MV-4-11 (cell line): ENCODE data around the gene RPL37A.

ENCODE experiments used
- DNase-seq: peaks from one replicate; lab custom pipeline; 2025; lab: John Stamatoyannopoulos, UW

The RPL37A gene

DNA sequence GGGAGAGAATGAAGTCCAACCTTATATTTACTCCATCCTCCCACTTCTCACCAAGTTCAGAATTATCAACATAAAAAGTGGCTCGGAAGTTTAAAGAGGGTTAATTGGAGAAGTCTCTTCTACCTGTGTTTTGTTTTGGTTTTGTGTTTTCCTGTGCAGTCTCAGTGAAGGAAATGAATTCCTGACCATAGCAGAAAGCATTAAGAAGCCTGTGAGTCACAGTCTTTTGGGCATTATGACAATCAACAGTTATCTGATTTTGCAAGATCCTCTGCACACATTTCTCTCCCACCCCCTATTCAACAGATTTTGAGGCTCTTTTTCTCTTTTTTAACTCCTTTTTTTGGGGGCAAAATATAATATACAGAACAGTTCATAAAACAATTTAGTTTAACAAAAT lies 8.6 kb upstream of the RPL37A start:
- peak; percentile 78 for DNase-seq

DNA sequence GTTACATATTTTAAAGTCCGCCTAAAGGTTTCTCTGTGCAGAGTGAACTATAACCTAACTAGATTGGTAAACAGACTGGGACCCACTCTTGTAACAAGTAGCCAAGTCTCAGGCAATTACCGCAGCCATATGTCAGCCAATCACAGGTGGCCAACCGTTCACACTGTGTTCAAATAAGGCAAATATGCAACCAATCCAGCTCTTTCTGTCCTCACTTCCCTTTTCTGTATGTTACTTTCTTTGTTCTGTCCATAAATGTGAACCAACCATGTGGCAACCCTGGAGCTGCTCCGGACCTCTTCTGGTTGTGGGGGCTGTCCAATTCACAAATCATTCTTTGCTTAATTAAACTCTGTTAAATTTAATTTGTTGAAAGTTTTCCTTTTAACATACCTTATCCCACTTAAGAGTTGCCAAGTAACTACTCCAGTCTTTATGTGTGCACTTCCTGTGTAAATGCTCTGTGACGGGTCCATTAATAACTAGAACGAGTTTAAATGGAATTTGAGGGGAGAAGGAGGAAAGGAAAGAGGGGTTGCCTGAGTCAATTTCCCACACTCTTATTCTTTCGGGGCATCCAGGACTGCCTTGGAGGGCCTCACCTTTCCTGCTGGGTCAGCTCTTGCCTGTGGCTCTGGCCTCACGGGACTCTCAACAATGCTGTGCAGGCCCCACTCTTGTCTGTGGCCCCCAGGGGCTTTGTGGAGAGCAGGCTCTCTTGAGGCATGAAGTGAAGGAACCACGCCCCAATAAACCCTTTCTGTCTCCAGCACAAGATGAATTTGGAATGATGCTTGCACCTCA lies 6.6 kb upstream of the RPL37A start:
- peak; percentile 89 for DNase-seq

DNA sequence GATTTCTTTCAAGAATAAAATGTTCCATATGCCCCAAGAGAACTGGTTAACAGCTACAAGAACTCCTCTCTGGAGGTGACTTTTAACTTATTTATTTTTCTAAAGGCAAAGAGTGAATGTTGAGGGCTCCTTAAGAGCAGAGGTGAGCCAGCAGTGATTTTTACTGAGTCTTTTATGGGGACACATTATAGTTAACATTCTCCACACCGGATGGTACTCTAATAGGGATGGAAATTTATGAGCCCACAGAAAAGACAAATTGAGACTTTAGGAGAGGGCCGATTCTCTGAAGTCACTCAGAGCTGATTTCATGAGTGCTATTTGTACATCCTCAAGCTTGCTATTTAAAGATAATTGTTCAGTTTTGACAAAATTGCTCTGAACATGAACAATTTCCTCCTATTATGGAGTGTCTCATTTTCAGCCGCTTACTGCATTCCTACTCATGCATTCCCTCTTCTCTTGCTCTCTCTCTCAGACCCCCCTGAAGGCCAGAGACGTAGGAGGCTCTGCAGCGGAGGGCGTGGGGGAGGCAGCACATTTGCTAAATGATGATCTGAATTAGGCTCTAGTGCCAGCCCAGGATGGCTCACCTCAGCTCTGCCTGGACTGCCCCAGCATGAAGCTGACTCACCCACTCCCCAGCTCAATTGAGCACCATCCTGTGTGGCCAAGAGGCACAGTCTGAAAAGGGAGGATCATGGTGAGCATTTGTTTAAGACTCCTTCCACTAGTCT lies 5.9 kb upstream of the RPL37A start:
- no peak for DNase-seq

DNA sequence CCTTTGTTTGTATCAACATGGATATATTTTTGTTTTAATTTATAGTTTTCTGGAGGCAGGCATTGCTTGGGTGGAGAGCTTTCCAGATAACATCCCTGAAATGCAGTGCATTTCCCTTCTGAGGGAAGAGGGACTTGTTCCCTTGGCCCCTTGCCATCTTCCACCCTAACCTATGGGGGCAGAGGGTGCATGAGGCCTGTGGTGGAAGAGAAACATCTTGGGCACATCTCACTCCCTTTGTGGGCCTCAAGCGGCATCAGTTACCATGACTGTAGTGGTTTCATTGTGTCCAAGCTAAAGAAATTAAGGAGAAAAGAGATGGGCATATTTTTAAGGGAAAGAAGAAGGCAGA lies 5.3 kb upstream of the RPL37A start:
- no peak for DNase-seq

DNA sequence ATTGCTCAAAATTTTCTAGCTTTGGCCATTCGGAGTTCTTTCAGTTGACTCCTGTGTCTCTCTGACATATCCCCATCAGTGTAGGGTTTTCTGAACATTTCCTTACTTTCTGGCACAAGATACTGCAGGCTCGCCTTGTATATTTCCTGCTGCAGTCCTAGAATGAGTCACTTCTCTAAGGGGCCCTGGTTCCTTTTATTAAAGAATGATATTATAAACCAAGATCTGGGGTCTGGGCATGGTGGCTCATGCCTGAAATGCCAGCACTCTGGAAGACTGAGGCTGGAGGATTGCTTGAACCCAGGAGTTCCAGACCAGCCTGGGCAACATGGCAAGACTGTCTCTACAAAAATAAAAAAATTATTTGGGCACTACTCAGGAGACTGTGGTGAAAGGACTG lies 3.0 kb upstream of the RPL37A start:
- DNase-seq, result peak; percentile 45

DNA sequence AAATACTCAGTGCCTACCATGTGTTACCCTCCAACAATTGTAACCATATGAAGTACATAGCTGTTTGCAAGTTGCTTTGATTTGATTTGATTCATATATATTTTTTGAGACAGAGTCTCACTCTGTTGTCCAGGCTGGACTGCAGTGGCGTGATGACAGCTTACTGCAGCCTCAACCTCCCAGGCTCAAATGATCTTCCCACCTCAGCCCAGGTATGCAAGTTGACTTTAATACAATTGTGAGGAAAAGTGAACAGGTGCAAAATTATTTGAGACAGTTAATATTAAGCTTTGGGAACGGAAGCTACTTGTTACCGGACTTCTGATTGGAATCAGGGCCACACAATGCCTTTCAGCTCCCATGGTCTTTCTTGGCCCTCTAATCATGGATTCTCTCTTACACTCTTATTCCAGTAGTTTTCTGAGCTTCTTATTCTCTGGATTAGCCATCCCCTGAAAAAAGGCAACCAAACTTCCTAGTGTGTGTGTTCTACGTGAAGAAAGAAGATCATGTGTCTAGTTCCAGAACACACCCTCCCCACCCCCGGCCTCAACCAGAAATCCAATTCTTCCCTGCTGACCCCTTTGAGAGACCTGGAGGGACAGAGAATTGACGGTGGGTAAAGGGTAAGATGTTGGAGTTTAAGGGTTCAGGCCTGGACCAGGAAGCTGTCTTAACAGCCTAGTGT lies 1.1 kb upstream of the RPL37A start:
- DNase-seq, result no peak

DNA sequence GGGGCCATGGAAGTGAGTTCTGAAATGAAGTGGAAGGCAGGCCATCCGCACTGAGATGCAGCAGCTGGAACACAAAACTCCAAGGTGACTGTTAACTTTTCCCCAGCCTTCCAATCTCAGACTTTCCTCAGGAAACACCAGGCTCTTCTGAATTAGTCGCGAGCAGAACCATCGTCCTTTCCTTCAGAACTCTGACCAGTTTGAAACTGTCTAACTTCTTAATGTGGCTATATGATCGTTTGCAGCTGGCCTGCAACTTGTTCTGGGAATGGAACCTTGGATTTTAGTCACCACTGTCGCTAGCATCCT lies 620 bp upstream of the RPL37A start:
- no peak for DNase-seq

DNA sequence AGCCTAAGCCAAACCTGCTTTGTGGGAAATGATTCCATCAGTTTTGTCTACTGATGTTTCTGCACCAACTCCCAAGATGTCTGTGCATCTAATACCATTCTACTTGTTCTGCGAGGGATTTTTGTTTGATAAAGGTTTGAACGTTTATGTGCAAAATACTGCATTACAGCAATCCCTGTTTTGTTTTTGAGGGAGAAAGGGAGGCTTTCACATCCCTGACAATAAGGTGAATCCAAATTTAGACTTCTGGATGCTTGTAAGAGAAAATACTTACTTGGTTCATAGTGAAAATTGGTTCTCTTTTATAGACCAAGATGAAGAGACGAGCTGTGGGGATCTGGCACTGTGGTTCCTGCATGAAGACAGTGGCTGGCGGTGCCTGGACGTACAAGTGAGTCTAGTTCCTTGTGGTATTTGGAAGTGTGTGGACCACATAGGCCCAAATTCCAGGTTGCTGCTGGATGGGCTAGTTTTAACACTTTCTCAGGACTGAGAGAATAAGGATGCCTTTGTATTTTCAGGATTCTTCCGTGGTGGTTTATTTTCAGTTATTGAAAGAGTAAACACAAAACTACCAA lies 1.1 kb downstream of the RPL37A start:
- DNase-seq, result no peak

DNA sequence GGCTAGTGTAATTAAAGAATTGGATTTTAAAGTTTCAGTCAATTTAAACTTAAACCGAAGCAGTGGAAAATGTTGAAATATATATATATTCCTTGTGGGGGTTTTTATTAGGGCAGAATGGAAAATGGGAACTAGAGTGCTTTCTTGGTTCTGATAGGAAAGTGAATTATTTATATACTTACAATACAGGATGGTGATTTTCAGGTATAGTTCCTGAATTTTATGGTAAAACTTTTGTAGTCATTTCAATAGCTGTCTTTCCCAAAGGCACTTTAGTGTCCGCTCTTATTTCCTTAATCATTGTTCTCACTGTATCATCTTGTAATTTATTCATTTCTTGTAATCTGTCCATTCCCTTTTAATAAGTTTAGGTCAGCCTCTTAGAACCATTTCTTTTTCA lies 1.9 kb downstream of the RPL37A start:
- no peak for DNase-seq

DNA sequence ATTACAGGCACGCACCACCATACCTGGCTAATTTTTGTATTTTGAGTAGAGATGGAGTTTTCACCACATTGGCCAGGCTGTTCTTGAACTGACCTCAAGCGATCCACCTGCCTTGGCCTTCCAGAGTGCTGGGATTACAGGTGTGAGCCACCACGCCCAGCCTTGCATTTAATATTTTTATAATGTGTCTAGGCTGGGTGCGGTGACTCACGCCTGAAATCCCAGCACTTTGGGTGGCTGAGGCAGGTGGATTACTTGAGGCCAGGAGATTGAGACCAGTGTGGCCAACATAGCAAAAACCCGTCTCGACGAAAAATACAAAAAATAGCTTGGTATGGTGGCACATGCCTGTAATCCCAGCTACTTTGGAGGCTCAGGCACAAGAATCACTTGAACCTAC lies 3.2 kb downstream of the RPL37A start:
- DNase-seq, result no peak

DNA sequence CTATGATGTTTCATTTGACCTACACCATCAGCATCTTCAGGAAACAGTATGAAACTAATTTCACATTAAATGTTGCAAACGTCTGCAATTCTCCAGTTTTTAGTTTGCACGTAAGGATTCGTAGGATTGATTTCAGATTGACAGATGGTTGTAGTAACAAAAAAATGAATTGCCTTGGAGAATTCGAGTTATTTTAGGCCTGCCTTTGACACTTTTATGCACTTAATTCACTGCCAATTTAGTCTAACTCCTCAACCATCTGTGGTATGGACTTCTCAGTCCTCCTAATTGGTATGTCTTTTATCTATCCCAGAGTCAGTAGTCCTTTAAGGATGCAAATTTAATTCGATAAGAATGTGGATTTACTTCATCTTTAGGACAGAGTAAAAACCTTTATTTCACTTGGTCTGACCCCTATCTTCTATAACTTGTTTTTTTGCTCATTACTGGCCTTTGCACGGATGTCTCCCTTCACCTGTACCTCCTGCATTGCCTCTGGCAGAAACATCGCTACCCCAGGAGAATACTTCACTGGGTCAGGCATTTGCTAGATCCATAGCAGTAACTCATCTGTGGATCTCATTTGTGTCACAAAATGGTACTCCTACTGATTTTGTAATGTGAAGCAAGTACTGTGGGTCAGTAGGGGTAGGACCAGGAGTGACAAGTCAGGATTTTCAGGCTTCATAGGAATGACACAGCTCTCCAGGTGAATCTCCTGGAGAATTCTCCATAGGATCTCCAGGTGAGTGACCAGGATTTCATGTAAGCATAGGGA lies 3.9 kb downstream of the RPL37A start:
- DNase-seq, result no peak

DNA sequence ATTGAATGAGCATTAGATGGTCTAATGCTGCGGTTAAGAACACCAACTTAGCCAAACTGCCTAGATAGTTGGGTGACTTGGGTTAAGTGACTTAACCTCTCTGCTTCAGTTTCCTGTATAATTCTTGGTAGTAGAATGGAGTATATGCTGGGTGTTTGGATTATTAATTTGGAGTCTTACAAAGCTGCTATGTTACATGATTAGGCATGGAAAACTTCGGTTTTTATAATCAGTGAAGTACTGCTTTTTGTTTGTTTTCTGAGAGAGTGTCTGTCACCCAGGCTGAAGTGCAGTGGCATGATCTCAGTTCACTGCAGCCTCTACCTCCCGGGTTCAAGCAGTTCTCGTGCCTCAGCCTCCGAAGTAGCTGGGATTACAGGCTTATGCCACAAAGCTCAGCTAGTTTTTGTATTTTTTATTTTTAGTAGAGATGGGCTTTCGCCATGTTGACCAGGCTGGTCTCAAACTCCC lies 4.5 kb downstream of the RPL37A start:
- DNase-seq, result no peak

DNA sequence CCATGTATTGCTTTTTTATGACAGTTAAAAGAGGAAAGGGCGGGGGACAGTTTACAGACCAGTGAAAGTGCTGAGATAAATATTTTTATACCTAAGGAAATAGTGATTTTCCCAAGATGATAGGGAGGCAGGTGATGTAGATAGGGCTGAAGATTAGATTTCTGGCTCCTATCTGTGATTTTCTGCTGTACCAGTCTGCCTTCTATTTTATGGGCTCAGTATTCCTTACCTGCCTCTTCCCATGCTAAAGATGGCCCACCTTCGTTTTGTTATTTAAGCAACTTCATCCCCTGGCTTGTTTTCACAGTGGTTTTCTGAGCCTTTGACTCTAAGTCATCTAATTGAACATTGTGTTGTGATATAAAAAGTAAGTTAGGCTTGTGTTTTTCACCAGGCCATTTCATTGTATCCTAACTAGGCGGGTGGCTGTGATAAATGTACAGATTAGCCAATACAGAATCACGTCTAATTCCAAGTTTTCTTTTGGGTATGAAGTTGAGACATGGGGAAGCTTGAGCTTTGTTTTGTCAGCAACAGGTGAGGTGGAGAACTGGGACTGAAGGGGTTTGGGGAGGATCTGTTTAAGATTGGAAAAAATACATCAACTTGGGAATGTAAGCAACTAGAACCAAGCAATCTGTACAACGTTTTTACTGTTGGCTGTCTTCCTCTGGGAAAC lies 5.2 kb downstream of the RPL37A start:
- DNase-seq, result no peak

DNA sequence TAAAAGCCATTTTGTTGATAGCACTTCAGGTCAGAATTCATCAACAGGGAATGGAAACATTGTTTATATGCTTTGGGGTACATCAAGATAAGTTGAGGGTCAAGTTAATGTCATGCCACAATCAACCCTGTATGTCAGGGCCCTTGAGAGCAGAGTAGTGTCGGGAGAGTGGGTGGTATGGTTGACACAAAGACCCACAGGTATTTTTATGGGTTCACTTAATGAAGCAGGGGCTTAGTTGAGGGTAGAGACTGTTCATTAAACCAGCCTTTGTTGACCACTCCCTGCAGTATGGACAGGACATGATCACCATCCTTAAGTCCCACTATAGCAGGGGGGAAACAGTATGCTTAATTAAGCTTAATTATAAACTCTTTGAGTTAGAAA lies 5.7 kb downstream of the RPL37A start:
- no peak for DNase-seq

DNA sequence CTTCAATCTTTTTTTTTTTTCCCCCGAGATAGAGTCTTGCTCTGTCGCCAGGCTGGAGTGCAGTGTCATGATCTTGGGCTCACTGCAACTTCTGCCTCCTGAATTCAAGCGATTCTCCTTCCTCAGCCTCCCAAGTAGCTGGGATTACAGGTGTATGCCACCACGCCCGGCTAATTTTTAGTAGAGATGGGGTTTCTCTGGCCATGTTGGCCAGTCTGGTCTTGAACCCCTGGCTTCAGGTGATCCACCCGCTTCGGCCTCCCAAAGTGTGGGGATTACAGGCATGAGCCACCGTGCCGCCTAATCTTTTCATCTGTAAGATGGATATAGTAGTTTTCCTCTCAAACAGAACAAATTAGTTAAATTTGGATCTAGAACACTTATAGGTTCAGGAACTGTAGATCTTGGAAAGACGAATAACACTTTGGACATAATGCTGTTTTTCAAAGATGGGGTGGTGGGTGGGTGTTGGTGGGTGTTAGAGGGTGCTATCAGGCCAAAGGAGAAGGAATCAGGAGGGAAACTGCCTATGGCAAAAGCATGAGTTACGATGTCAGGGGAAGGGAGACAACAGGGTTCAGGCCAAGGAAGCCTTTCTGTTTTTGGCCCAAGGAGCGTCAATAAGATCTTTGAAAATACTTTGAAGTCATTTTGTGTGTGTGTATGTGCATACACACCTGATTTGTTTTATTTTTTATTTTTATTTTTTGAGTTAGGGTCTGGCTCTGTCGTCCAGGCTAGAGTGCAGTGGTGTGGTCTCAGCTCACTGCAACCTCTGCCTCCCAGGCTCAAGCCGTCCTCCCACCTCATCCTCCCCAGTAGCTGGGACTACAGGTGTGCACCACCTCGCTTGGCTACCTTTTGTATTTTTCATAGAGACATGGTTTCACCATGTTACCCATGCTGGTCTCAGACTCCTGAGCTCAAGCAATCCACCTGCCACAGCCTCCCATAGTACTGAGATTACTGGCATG lies 6.8 kb downstream of the RPL37A start:
- no peak for DNase-seq

DNA sequence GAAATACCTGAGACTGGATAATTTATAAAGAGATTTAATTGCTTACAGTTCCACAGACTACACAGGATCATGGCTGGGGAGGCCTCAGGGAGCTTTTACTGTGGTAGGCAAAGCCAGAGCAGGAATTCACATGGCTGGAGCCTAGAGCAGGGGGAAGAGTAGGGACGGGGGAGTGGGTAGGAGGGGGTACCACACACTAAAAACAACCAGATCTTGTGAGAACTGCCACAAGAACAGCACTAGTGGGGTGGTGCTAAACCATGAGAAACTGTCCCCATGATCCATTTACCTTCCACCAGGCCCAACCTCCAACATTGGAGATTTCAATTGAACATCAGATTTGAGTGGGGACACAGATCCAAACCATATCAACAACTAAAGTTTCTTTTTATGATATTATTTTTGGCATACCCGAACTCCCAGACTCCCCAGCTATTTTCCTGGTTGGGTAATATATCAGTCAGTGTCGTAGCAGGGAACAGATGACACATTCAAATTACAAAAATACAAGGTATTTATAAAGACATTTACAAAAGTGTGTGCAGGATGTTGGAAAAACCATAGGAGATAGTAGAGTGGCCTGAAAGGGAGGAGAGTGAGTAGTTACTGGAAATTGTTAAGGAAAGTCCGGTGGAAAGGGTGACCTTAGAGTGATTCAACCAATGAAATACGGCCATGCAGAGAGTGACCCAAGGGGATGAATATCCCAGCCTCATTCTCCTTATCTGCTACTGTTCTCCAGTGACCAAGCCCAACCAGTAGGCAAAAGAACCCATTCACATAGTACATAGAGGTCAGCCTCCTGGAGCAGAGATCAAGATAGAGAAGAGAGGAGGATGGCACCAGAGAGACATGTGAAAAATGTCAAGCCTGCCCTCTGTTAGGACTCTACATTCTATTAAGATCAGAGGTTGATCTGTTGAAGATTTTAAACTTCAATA lies 8.8 kb downstream of the RPL37A start:
- no peak for DNase-seq

DNA sequence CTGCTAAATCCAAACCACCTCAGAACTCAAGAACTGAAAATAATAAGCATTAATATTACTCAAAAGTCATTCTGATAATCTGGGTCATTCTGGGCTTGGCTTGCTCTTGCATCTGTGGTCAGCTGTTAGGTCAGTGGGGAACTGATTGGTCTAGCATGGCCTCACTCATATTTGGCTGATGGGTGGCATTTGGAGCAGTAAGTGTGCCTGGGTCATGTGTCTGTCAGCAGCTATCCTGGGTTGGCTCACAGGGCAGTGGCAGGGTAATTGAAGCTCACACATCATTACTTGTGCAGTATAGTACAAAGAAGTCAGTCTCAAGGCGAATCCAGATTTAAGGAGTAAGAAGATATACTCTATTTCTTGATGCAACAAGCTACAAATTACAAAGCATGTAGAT lies 9.6 kb downstream of the RPL37A start:
- no peak for DNase-seq

DNA sequence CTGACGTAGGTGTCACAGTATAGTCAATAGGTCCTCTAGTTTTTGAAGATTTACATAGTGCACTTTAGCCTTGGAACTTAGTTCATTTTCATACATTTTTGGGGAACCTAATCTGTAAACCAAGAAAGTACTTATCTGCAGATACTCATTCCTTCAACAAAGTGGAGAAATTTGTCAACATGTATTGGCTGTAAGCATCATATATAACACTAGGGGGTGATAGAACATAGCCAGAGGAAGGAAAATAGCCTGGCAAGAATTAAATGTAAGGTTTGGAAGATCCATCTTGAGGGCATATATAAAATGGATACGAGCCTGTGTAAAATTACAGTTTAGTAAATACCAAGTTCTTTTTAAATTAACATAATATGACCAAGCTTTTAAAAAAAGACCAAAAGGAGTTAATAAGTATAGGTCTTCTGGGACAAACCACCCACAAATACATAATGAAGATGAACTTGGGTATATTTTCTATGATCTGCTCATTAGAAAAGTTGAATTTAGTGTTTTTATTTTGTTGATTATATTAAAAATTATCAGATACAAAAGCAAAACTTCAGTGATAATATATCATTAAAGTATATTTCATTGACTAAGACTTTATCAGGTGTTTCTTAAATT lies 18.2 kb downstream of the RPL37A start:
- DNase-seq, result peak; percentile 56
